GM18868 (cell line): ENCODE results near the gene DKK3.

Experiments
- ATAC-seq: cut with Tn5 transposase; IDR thresholded peaks from one replicate; pipeline ENCODE4 v1.9.1; 2021; ENCODE audit warnings: mild to moderate bottlenecking, moderate library complexity; ENCODE audit not compliant: unreplicated experiment

Gene DKK3

DNA sequence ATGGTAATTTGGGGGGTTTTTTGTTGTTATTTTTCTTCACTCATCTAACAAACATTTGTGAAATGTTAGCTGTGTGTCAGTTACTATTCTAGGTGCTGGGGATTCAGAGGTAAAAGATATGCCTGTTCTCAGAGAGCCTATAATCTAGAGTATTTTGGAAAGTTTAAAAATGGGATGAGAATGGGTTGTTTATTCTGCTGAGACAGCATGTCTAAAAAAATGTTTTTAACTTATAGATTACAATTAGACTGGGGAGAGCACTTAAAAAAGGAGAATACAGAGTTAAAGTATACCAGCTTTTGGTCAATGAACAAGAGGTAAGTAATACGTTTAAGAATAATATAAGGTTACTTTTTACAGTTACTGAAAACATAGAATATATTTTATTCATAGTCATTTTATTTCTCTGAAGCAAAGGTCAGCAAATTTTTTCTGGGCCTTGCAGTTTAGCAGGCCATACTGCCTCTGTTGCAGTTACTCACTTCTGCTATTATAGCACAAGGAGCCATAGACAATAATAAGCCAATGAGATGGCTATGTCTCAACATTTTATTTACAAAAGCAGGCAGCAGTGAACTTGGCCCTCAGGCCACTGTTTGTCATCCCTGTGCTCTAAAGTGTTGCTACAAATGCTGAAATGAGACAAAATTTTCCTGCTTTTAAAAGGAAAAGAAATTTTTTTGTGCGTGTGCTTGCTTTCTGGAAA is 60.0 kb downstream of the DKK3 start:
- no peak for ATAC-seq

DNA sequence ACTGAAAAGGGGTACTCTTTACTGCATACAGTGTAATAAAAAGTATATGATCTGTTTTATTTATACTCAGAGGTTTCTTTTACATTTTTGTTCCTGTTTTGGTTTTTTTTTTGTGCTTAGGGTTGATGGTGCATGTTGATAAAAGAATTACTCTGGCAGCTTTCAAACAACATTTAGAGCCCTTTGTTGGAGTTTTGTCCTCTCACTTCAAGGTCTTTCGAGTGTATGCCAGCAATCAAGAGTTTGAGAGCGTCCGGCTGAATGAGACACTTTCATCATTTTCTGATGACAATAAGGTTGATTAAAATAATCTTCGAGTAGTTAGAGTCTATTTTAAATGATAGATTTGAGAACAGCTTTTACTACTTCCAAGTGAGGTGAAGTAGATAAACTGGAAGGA is 60.6 kb downstream of the DKK3 start:
- ATAC-seq: no peak

GRCh38 chr11:11946878-11947277 is 61.5 kb downstream of the DKK3 start:
- no peak for ATAC-seq

- ATAC-seq: no peak
Observed at GRCh38 chr11:11946180-11946579, 62.2 kb downstream of the DKK3 start.

- ATAC-seq: no peak
Observed at GRCh38 chr11:11944444-11944843, 64.0 kb downstream of the DKK3 start.

DNA sequence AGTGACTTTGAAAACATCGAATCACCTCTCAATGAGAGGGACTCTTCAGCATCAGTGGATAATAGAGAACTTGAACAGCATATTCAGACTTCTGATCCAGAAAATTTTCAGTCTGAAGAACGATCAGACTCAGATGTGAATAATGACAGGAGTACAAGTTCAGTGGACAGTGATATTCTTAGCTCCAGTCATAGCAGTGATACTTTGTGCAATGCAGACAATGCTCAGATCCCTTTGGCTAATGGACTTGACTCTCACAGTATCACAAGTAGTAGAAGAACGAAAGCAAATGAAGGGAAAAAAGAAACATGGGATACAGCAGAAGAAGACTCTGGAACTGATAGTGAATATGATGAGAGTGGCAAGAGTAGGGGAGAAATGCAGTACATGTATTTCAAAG is 65.8 kb downstream of the DKK3 start:
- no peak for ATAC-seq

DNA sequence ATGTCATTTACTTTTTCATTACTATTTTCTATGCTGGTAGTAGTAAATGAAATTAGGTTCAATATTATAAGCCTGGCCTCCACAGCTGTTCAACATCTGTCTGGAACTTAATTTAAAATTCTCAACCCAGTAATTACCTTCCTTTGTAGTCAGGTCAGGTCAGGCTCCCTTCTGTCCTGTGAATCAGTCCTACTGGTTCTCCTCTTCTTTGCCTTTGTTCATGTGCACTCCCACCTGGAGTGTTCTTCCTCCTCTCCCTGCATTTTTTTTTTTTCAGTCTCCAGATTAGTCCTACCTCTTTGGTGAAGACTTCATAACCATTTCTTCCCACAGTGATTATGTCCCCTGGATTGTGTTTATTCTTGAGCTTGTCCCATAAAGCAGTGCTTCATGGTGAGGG is 67.9 kb downstream of the DKK3 start:
- no peak for ATAC-seq

GRCh38 chr11:11937957-11938356 is 70.5 kb downstream of the DKK3 start:
- ATAC-seq: no peak

- no peak for ATAC-seq
Observed at GRCh38 chr11:11937433-11937832, 71.0 kb downstream of the DKK3 start.

GRCh38 chr11:11935536-11935935 is 72.9 kb downstream of the DKK3 start:
- no peak for ATAC-seq

GRCh38 chr11:11931461-11932055 is 76.9 kb downstream of the DKK3 start:
- no peak for ATAC-seq

DNA sequence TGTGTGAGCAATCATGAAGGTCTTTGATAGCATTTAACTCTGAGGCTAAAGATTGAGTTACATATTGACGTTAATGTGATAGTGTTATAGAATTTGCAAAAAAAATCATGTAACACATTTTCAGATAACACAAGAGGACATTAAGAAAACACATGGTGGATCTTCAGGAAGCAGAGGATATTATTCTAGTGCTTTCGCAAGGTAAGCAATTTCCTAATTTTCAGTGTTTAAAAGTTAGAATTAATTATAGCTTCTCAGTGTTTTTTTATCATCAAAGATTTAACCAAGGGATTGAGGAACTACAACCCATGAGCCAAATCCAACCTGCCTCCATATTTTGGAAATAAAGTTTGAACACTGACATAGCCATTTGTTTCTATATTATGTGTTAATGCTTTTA is 78.5 kb downstream of the DKK3 start:
- ATAC-seq: no peak

- no peak for ATAC-seq
Observed at GRCh38 chr11:11923828-11924227, 84.6 kb downstream of the DKK3 start.

DNA sequence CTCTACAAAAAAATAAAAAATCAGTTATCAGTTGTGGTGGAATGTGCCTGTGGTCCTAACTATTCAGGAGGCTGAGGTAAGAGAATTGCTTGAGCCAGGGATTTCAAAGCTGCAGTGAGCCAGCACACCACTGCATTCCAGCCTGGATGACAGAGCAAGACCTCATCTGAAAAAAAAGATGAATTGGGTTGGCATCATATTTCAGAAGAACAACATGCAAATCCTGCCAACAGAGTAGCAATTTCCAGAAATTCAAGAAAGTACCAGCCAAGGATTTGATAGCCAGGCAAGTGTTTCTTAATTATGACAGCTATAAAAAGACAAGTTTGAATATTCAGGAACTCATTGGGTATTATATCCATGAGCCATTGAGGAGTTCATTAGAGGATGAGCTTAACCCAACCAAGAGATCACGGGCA is 91.4 kb downstream of the DKK3 start:
- ATAC-seq: no peak

- ATAC-seq: no peak
Observed at GRCh38 chr11:11915625-11916024, 92.8 kb downstream of the DKK3 start.

GRCh38 chr11:11913395-11913794 is 95.0 kb downstream of the DKK3 start:
- ATAC-seq: no peak
